HepG2 (cell line): ENCODE measurements around the gene CCDC102B. TPM values are rescaled to one million over a fixed set of nuclear protein-coding genes. Genes with fewer than 3 reads are reported as not detected.

Experiments used
- ARHGAP35 ChIP-seq: sonication (generic); formaldehyde crosslinking; IDR thresholded peaks from 2 replicates; pipeline ENCODE4 v1.9.0; 2022; ENCODE audit warnings: mild to moderate bottlenecking, inconsistent platforms, moderate library complexity, missing genetic modification reagents, borderline replicate concordance
- CC2D1A ChIP-seq: sonication (generic); formaldehyde crosslinking; IDR thresholded peaks from 2 replicates; pipeline ENCODE4 v1.8.1; 2023; ENCODE audit warnings: mild to moderate bottlenecking, missing genetic modification reagents
- DMAP1 ChIP-seq: IDR thresholded peaks from 2 replicates; pipeline ENCODE4 v1.6.1; 2016
- FOXO1 ChIP-seq: sonication (generic); formaldehyde crosslinking; IDR thresholded peaks from 2 replicates; pipeline ENCODE4 v1.4.0; 2020; ENCODE audit warnings: missing genetic modification reagents
- MED1 ChIP-seq: sonication (generic); formaldehyde crosslinking; IDR thresholded peaks from 2 replicates; pipeline ENCODE4 v1.4.0; 2020; ENCODE audit warnings: missing genetic modification reagents
- NFYC ChIP-seq: IDR thresholded peaks from 2 replicates; pipeline ENCODE4 v1.6.1; 2016; ENCODE audit warnings: missing genetic modification reagents, missing compliant biosample characterization
- NR2F2 ChIP-seq: IDR thresholded peaks from 2 replicates; pipeline ENCODE4 v1.6.1; 2012; ENCODE audit warnings: low read depth, inconsistent platforms, borderline replicate concordance
- PHF21A ChIP-seq: sonication (generic); formaldehyde crosslinking; IDR thresholded peaks from 2 replicates; pipeline ENCODE4 v1.5.0; 2020; ENCODE audit warnings: mild to moderate bottlenecking, missing genetic modification reagents
- PLRG1 ChIP-seq: fragments of 450-650 bp; conservative IDR thresholded peaks from 2 replicates; pipeline ENCODE4 v1.6.1; 2016
- RBM22 ChIP-seq: fragments of 200-400 bp; formaldehyde crosslinking; optimal IDR thresholded peaks from 2 replicates; pipeline ENCODE3; 2017; ENCODE audit warnings: mild to moderate bottlenecking, low read length, moderate library complexity
- RBM39 ChIP-seq: fragments of 200-400 bp; formaldehyde crosslinking; IDR thresholded peaks from one replicate; pipeline ENCODE4 v1.6.1; 2018; ENCODE audit warnings: antibody characterized with exemption, mild to moderate bottlenecking, low read depth, low read length; ENCODE audit not compliant: poor library complexity, severe bottlenecking
- SIN3A ChIP-seq: IDR thresholded peaks from 2 replicates; pipeline ENCODE4 v1.6.1; 2011; ENCODE audit warnings: low read depth, mild to moderate bottlenecking, control low read depth, low read length, borderline replicate concordance
- ZBTB20 ChIP-seq: sonication (generic); formaldehyde crosslinking; IDR thresholded peaks from 2 replicates; pipeline ENCODE4 v1.8.1; 2023; ENCODE audit warnings: missing genetic modification reagents, low read depth, mild to moderate bottlenecking, borderline replicate concordance
- ZNF263 ChIP-seq: sonication (generic); formaldehyde crosslinking; IDR thresholded peaks from 2 replicates; pipeline ENCODE4 v1.4.0; 2020; ENCODE audit warnings: missing genetic modification reagents
- ZNF329 ChIP-seq: sonication (generic); formaldehyde crosslinking; IDR thresholded peaks from 2 replicates; pipeline ENCODE4 v1.9.0; 2021; ENCODE audit warnings: low read depth, mild to moderate bottlenecking, missing genetic modification reagents
- ZNF510 ChIP-seq: sonication (generic); formaldehyde crosslinking; IDR thresholded peaks from 2 replicates; pipeline ENCODE4 v1.4.0; 2020; ENCODE audit warnings: low read depth, mild to moderate bottlenecking, missing genetic modification reagents
- ZNF567 ChIP-seq: sonication (generic); formaldehyde crosslinking; IDR thresholded peaks from 2 replicates; pipeline ENCODE4 v1.8.1; 2023; ENCODE audit warnings: mild to moderate bottlenecking, missing genetic modification reagents, borderline replicate concordance
- ZNF614 ChIP-seq: IDR thresholded peaks from 2 replicates; pipeline ENCODE4 v1.6.1; 2018; ENCODE audit warnings: missing biosample characterization, missing genetic modification reagents, inconsistent platforms, borderline replicate concordance
- ZNF724P ChIP-seq: sonication (generic); formaldehyde crosslinking; IDR thresholded peaks from 2 replicates; pipeline ENCODE4 v1.8.0; 2022; ENCODE audit warnings: missing genetic modification reagents, borderline replicate concordance
- ZNF766 ChIP-seq: sonication (generic); formaldehyde crosslinking; IDR thresholded peaks from 2 replicates; pipeline ENCODE4 v1.5.0; 2020; ENCODE audit warnings: missing genetic modification reagents, borderline replicate concordance
- ZNF878 ChIP-seq: sonication (generic); formaldehyde crosslinking; IDR thresholded peaks from 2 replicates; pipeline ENCODE4 v1.8.1; 2023; ENCODE audit warnings: mild to moderate bottlenecking, missing genetic modification reagents, moderate library complexity
- polyA plus RNA-seq, 8 experiments: library from polyadenylated mRNA; depleted of rRNA in 3 of 8; stranded (reverse) in 7 of 8; unstranded in 1 of 8; fragments of >200 nt; fragmentation: Illumina TruSeq in 4 of 8; extraction: Trizol in 4 of 8; gene quantifications; 2 replicates each; pipeline versions ENCODE4 v1.2.1 to v1.2.3, GENCODE V29; 2011 to 2016; ENCODE audit warnings: low read depth in 4 of 8, missing spikeins in 1 of 8, mixed read lengths in 1 of 8; ENCODE audit not compliant: insufficient read depth in 1 of 8
- total RNA-seq, 5 experiments: library from RNA; depleted of rRNA; stranded (reverse); fragments of >200 nt; fragmentation: Illumina TruSeq; extraction: Trizol; gene quantifications; 2 replicates each; pipeline ENCODE4 v1.2.3, GENCODE V29; 2016; ENCODE audit warnings: low read depth in 1 of 5
- TF ChIP-seq, protein P1 (sequence below): IDR thresholded peaks from 2 replicates; pipeline ENCODE4 v1.6.1; 2012; ENCODE audit warnings: inconsistent platforms
- TF ChIP-seq, protein P2 (sequence below): sonication (generic); formaldehyde crosslinking; IDR thresholded peaks from 2 replicates; pipeline ENCODE4 v1.8.0; 2022; ENCODE audit warnings: missing genetic modification reagents, mild to moderate bottlenecking, moderate library complexity, borderline replicate concordance
- TF ChIP-seq, protein P3 (sequence below): IDR thresholded peaks from 2 replicates; pipeline ENCODE4 v1.4.0; 2020; ENCODE audit warnings: mild to moderate bottlenecking, missing genetic modification reagents
- TF ChIP-seq, protein P4 (sequence below): sonication (generic); formaldehyde crosslinking; IDR thresholded peaks from 2 replicates; pipeline ENCODE4 v1.8.1; 2023; ENCODE audit warnings: missing genetic modification reagents, inconsistent platforms, borderline replicate concordance

CCDC102B gene
- total and polyA plus RNA-seq, 2 of the 13 experiments (the other 11 are each of a cell fraction or from before 2014, with no cell fraction given): 2.3 to 3.7 TPM

DNA sequence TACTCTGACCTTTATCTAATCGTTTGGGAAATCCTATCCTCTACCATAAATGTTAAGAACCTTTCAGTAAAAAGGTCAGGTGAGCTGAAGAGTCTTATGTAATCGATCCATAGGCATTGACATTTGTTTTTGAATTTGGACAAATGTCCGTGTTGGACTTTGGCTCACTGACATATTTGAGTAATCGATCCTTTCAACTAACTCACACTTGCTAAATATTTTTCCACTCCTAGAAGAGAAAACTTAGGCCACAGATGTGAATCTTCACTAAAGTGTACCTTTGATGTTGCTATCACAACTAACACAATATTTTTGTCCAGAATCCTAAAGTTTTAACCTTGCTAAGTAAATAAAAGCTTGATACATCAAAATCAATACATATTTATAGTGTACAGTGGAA is 89.5 kb downstream of the CCDC102B start (continued):
- TF ChIP-seq, protein P1, sequence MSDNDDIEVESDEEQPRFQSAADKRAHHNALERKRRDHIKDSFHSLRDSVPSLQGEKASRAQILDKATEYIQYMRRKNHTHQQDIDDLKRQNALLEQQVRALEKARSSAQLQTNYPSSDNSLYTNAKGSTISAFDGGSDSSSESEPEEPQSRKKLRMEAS: 0 out of 2 replicates have a peak, but pooled peaks have one; percentile 27
- TF ChIP-seq RBM39 (no peak), ZNF567 (no peak), ZNF878 (CRISPR knock-in tag) (no peak; the same call in 1 of the 2 replicates), ZNF329 (CRISPR knock-in tag) (no peak), NR2F2 (peak; percentile 82), ZNF766 (no peak), ZNF614 (0 out of 2 replicates have a peak, but pooled peaks have one; percentile 41), CC2D1A (CRISPR knock-in tag) (no peak), SIN3A (no peak), PLRG1 (no peak), NFYC (CRISPR knock-in tag) (no peak), DMAP1 (CRISPR knock-in tag) (no peak), ZNF724P (CRISPR knock-in tag) (no peak), MED1 (peak; percentile 70), RBM22 (no peak), ZNF510 (CRISPR knock-in tag) (no peak), FOXO1 (CRISPR knock-in tag) (peak; percentile 88), ARHGAP35 (CRISPR knock-in tag) (no peak), PHF21A (CRISPR knock-in tag) (peak; percentile 70), ZBTB20 (CRISPR knock-in tag) (peak; percentile 91; the same call in 1 of the 2 replicates), ZNF263 (CRISPR knock-in tag) (no peak)
- TF ChIP-seq, protein P2, sequence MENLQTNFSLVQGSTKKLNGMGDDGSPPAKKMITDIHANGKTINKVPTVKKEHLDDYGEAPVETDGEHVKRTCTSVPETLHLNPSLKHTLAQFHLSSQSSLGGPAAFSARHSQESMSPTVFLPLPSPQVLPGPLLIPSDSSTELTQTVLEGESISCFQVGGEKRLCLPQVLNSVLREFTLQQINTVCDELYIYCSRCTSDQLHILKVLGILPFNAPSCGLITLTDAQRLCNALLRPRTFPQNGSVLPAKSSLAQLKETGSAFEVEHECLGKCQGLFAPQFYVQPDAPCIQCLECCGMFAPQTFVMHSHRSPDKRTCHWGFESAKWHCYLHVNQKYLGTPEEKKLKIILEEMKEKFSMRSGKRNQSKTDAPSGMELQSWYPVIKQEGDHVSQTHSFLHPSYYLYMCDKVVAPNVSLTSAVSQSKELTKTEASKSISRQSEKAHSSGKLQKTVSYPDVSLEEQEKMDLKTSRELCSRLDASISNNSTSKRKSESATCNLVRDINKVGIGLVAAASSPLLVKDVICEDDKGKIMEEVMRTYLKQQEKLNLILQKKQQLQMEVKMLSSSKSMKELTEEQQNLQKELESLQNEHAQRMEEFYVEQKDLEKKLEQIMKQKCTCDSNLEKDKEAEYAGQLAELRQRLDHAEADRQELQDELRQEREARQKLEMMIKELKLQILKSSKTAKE (CRISPR knock-in tag): no peak
- TF ChIP-seq, protein P3, sequence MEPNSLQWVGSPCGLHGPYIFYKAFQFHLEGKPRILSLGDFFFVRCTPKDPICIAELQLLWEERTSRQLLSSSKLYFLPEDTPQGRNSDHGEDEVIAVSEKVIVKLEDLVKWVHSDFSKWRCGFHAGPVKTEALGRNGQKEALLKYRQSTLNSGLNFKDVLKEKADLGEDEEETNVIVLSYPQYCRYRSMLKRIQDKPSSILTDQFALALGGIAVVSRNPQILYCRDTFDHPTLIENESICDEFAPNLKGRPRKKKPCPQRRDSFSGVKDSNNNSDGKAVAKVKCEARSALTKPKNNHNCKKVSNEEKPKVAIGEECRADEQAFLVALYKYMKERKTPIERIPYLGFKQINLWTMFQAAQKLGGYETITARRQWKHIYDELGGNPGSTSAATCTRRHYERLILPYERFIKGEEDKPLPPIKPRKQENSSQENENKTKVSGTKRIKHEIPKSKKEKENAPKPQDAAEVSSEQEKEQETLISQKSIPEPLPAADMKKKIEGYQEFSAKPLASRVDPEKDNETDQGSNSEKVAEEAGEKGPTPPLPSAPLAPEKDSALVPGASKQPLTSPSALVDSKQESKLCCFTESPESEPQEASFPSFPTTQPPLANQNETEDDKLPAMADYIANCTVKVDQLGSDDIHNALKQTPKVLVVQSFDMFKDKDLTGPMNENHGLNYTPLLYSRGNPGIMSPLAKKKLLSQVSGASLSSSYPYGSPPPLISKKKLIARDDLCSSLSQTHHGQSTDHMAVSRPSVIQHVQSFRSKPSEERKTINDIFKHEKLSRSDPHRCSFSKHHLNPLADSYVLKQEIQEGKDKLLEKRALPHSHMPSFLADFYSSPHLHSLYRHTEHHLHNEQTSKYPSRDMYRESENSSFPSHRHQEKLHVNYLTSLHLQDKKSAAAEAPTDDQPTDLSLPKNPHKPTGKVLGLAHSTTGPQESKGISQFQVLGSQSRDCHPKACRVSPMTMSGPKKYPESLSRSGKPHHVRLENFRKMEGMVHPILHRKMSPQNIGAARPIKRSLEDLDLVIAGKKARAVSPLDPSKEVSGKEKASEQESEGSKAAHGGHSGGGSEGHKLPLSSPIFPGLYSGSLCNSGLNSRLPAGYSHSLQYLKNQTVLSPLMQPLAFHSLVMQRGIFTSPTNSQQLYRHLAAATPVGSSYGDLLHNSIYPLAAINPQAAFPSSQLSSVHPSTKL (CRISPR knock-in tag): peak; percentile 97
- TF ChIP-seq, protein P4, sequence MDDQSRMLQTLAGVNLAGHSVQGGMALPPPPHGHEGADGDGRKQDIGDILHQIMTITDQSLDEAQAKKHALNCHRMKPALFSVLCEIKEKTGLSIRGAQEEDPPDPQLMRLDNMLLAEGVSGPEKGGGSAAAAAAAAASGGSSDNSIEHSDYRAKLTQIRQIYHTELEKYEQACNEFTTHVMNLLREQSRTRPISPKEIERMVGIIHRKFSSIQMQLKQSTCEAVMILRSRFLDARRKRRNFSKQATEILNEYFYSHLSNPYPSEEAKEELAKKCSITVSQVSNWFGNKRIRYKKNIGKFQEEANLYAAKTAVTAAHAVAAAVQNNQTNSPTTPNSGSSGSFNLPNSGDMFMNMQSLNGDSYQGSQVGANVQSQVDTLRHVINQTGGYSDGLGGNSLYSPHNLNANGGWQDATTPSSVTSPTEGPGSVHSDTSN (CRISPR knock-in tag): no peak
